Measurements from ENCODE around the gene OCA2.
A peak's percentile ranks its signal among the peaks of the same experiment; 100 is the strongest.

OCA2 gene

GRCh38 chr15:28101201-28101600 is 2.1 kb upstream of the OCA2 start:
- H3K27ac Mint-ChIP-seq = no peak overlapping the region
- no peaks in the 10 kb centered on the region for H3K36me3 Mint-ChIP-seq
- no peak overlapping the region for H3K4me3 Mint-ChIP-seq
- ATAC-seq = no peak
- DNase-seq (ENCODE audit: low spot score in 2 of 2) = no peak
- no peaks in the 10 kb centered on the region for H3K9me3 Mint-ChIP-seq
- peaks cover 45% of the 10 kb centered on the region for H3K4me1 Mint-ChIP-seq

DNA sequence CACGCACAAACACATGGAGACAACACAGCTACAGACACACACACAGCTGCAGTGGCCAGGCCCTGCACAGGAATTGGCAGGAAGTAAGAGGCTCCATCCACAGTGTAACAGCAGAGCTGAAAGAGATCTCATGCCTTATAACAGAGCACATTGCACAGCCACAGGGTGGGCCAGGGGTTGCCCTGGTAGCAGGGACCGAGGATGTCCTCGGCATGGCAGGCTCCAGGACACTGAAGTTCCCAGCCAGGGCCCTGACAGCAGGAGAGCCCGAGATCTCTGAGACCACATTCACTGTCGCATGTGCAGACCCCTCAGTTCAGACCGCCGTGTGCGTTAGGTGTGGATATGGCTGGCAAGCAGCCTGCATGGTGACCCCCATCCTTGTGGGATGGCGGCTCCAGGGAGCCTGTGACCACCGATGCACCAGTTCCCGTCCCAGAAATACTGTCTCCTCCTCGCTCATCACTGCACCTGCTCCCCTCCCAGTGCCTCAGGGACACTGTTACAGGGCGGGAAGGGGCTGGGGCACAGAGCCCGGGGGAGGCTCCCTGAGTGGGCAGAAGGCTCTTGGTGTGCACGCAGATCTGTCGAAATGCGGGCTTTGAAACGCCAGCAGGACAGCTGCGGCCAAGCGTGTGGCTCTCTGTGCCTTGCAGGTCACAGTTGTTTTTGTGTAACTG is 1.5 kb upstream of the OCA2 start:
- Mint-ChIP-seq H3K27ac (no peak overlapping the region), H3K4me3 (no peak overlapping the region), H3K36me3 (no peaks in the 10 kb centered on the region), H3K4me1 (peaks cover 45% of the 10 kb centered on the region), H3K9me3 (no peaks in the 10 kb centered on the region)
- ATAC-seq = no peak
- DNase-seq (ENCODE audit: low spot score in 2 of 2) = no peak

DNA sequence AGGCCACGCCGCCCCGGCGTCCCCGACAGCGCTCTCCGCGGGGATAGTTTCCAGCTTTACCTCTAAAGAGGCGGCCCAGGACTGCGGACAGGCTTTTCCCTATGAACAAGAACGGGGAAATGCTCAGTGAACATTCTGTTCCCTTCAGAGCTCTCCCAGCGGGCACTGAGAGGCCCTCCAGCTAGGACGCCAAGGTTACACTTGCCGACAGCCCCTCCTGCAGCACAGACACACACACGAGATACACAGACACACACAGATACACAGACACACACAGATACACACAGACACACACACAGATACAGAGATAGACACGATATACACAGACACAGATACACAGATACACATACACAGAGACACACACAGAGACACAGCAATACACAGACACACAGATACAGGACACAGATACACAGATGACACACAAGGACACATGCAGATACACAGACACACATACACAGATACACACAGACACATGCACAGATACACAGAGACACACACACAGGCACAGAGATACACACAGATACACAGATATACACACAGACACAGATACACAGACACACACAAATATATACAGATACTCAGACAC is 533 bp upstream of the OCA2 start:
- Mint-ChIP-seq H3K4me3 (peak overlapping the region; percentile 5), H3K36me3 (no peaks in the 10 kb centered on the region), H3K27ac (no peak overlapping the region)

GRCh38 chr15:28098360-28098765 is 752 bp downstream of the OCA2 start:
- Mint-ChIP-seq H3K4me3 (peak overlapping the region; percentile 74), H3K4me1 (peaks cover 41% of the 10 kb centered on the region)
- no peak for DNase-seq (ENCODE audit: low spot score in 2 of 2)

More for the DNA sequence above, 533 bp upstream of the OCA2 start:
- Mint-ChIP-seq H3K4me1 (peaks cover 39% of the 10 kb centered on the region), H3K9me3 (no peaks in the 10 kb centered on the region)
- no peak for DNase-seq (ENCODE audit: low spot score in 2 of 2)
- ATAC-seq = no peak

GRCh38 chr15:28097656-28098359 is 1.3 kb downstream of the OCA2 start:
- H3K36me3 Mint-ChIP-seq = no peaks in the 10 kb centered on the region
- peak overlapping the region; percentile 74 for H3K4me3 Mint-ChIP-seq
- no peak overlapping the region for H3K27ac Mint-ChIP-seq
- ATAC-seq (no peak), DNase-seq (ENCODE audit: low spot score in 2 of 2) (no peak)
- H3K9me3 Mint-ChIP-seq = no peaks in the 10 kb centered on the region
- peaks cover 41% of the 10 kb centered on the region for H3K4me1 Mint-ChIP-seq

More at GRCh38 chr15:28098360-28098765, 752 bp downstream of the OCA2 start:
- no peaks in the 10 kb centered on the region for H3K9me3 Mint-ChIP-seq
- no peaks in the 10 kb centered on the region for H3K36me3 Mint-ChIP-seq
- ATAC-seq = no peak
- no peak overlapping the region for H3K27ac Mint-ChIP-seq

- Mint-ChIP-seq H3K4me3 (peak overlapping the region; percentile 74), H3K4me1 (peaks cover 41% of the 10 kb centered on the region), H3K9me3 (no peaks in the 10 kb centered on the region), H3K36me3 (no peaks in the 10 kb centered on the region), H3K27ac (no peak overlapping the region)
- DNase-seq (ENCODE audit: low spot score in 2 of 2) (no peak), ATAC-seq (no peak)
Observed at GRCh38 chr15:28096670-28097431, 2.3 kb downstream of the OCA2 start.

DNA sequence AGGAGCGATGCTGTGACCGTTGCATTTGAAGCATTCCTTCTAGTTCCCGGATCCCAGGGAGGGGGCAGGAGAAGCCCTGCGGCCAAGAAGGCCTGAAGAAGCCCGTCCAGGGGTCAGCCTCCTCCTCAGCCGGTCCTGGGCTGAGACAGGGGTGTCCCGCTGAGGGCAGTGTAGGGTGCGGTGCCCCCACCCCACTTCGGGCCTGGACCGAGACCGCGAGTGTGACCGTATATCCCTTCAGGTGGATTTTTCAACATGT is 2.8 kb downstream of the OCA2 start:
- Mint-ChIP-seq H3K4me3 (peak overlapping the region; percentile 74), H3K4me1 (peaks cover 41% of the 10 kb centered on the region), H3K27ac (no peak overlapping the region), H3K9me3 (no peaks in the 10 kb centered on the region), H3K36me3 (no peaks in the 10 kb centered on the region)
- ATAC-seq (peak; percentile 2), DNase-seq (ENCODE audit: low spot score in 2 of 2) (no peak)

DNA sequence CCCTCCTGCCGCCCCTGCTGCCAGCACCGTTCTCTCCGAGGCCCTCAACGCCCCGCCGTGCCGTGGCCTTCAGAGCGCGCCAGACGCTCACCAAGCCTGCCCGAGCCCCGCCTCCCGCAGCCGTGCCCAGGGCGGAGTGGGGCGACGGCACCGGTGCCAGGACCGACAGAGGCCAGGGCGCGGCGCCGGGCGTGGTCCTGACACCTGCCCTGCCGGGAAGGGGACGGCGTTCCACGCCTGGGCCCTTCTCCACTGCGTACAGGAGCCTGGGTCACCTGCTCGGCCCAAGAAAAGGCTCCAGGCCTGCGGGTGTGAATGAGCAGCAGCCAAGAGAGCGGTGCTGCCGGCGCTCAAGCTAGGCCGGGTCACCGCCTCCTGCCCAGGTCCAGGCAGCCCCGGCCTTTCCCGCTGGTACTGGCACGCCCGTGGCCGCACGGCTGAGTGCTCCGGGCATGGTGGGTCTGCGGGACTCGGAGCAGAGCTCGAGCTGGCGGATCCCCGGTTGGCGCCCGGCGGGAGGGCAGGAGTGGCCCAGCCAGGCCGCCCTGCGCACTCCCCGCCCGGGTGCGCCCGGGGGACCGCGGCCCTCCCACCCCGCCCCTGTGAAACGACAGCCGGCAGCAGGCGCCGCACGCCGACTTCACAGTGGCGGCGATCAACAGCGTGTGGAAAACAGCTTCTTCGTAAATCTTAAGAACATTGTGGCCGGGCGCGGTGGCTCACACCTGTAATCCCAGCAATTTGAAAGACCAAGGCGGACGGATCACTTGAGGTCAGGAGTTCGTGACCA is 4.2 kb downstream of the OCA2 start:
- H3K27ac Mint-ChIP-seq = no peak overlapping the region
- H3K4me3 Mint-ChIP-seq = peak overlapping the region; percentile 74
- H3K9me3 Mint-ChIP-seq = peaks cover 11% of the 10 kb centered on the region
- ATAC-seq = peak; percentile 43
- peaks cover 35% of the 10 kb centered on the region for H3K4me1 Mint-ChIP-seq
- DNase-seq (ENCODE audit: low spot score in 2 of 2) = no peak
- no peaks in the 10 kb centered on the region for H3K36me3 Mint-ChIP-seq

DNA sequence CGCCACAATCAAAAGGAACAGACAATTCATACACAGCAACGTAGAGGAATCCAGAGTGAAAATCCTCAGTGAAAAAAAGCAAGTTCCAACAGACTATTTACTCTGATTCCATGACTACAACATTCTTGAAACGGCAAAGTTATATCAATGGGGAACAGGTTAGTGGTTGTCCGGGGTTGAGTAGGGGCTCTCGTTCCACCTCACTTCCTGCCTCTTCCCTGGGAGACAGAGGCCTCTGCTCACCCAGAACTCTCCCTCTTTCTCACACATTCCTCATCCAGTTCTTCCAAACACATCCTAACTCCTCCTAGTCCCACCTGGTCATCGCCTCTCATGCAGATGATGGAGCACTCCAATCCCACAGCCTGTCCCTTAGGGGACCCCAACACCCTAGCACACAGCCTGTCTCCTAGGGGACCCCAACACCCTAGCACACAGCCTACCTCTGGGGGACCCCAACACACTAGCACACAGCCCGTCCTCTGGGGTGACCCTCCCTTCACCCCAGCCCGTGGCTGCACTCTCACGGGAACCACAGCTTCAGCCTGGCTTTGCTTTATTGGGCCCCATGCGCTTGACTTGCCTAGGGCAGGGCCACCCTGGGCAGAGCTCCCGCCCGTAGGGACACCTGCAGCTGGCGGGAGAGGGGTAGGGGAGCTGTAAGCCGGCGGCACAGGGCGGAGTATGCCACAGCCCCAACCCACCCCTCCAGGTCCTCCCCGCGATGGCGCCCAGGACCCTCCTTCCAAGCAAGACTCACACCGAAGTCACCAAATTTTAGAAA is 5.2 kb downstream of the OCA2 start:
- Mint-ChIP-seq H3K9me3 (peaks cover 12% of the 10 kb centered on the region), H3K4me1 (peaks cover 29% of the 10 kb centered on the region), H3K27ac (no peak overlapping the region), H3K4me3 (peak overlapping the region; percentile 74), H3K36me3 (no peaks in the 10 kb centered on the region)
- DNase-seq (ENCODE audit: low spot score in 2 of 2) (no peak), ATAC-seq (no peak)

GRCh38 chr15:28091313-28091712 is 7.8 kb downstream of the OCA2 start:
- peaks cover 12% of the 10 kb centered on the region for H3K9me3 Mint-ChIP-seq
- peaks cover 21% of the 10 kb centered on the region for H3K4me1 Mint-ChIP-seq
- H3K36me3 Mint-ChIP-seq = no peaks in the 10 kb centered on the region
- ATAC-seq (no peak), DNase-seq (ENCODE audit: low spot score in 2 of 2) (no peak)
- H3K27ac Mint-ChIP-seq = no peak overlapping the region
- H3K4me3 Mint-ChIP-seq = no peak overlapping the region

DNA sequence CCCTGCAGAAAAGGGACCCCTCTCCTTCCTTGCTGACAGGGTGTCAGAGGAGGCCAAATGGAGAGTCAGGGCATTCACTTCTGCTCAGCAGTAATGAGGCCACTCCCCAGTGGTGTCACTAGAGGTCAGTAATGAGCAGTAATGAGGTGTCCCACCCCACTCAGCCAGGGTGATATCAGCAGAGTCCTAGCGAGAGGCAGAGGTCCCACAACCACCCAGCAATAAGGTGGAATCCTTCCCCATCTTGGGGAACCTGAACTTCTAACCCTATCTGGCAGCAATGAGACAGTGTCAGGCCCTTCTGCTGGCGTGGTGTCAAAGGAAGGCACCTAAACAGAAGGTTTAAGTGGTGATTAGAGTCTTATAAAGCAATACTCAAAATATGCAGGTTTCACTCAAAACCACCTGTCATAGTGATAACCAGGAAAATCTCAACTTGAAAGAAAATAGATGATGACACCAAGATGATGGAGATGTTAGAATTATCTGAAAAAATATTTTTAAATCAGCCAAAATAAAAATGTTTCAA is 12.9 kb downstream of the OCA2 start:
- peak; percentile 96 for ATAC-seq
- H3K4me1 Mint-ChIP-seq = peaks cover 10% of the 10 kb centered on the region
- no peaks in the 10 kb centered on the region for H3K36me3 Mint-ChIP-seq
- peak; percentile 40 to 70 for DNase-seq (ENCODE audit: low spot score in 2 of 2)
- H3K9me3 Mint-ChIP-seq = peaks cover 12% of the 10 kb centered on the region
- no peak overlapping the region for H3K4me3 Mint-ChIP-seq
- H3K27ac Mint-ChIP-seq = no peak overlapping the region

- DNase-seq (ENCODE audit: low spot score in 2 of 2) = no peak
- Mint-ChIP-seq H3K9me3 (peaks cover 8% of the 10 kb centered on the region), H3K4me1 (peaks cover 10% of the 10 kb centered on the region), H3K27ac (no peak overlapping the region), H3K36me3 (no peaks in the 10 kb centered on the region), H3K4me3 (no peak overlapping the region)
- peak; percentile 27 for ATAC-seq
Observed at GRCh38 chr15:28085489-28086174, 13.5 kb downstream of the OCA2 start.

DNA sequence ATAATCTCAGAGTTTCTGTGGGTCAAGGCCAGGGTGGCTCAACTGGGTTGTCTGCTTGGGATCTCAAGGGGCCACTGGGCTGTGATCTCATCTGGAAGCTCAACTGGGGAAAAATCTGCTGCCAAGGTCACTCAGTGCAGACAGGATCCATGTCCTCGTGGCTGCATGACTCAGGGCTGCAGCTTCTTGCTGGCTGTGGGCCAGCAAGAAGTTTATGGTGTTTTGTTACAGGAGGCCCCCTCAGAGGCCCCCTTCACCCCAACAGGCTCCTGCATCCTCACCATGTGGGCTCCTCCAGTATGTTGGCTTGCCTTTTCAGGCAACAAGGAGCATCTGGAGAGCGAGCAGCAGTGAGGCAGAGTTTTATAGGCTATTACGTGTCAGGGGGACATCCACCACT is 14.6 kb downstream of the OCA2 start:
- no peak overlapping the region for H3K4me3 Mint-ChIP-seq
- DNase-seq (ENCODE audit: low spot score in 2 of 2) (no peak), ATAC-seq (no peak)
- no peaks in the 10 kb centered on the region for H3K36me3 Mint-ChIP-seq
- no peaks in the 10 kb centered on the region for H3K9me3 Mint-ChIP-seq
- no peak overlapping the region for H3K27ac Mint-ChIP-seq
- H3K4me1 Mint-ChIP-seq = peaks cover 10% of the 10 kb centered on the region
